Measurements from ENCODE around the gene APOL3.

DNA sequence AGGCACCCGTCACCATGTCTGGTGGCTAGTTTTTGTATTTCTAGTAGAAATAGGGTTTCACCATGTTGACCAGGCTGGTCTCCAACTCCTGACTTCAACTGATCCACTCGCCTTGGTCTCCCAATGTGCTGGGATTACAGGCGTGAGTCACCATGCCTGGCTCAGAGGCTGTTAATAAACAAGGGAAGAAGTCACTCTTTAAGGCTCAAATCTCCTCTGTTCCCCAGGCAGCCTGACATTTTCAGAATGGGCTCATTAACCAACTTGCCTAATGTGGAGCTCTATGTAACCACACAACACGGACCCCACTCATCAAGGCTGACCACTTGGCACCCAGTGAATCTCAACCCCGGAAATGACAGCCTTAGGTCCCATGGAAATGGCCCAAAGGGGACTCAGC lies 24.1 kb downstream of the APOL3 start:
- TF ChIP-seq, protein P1, sequence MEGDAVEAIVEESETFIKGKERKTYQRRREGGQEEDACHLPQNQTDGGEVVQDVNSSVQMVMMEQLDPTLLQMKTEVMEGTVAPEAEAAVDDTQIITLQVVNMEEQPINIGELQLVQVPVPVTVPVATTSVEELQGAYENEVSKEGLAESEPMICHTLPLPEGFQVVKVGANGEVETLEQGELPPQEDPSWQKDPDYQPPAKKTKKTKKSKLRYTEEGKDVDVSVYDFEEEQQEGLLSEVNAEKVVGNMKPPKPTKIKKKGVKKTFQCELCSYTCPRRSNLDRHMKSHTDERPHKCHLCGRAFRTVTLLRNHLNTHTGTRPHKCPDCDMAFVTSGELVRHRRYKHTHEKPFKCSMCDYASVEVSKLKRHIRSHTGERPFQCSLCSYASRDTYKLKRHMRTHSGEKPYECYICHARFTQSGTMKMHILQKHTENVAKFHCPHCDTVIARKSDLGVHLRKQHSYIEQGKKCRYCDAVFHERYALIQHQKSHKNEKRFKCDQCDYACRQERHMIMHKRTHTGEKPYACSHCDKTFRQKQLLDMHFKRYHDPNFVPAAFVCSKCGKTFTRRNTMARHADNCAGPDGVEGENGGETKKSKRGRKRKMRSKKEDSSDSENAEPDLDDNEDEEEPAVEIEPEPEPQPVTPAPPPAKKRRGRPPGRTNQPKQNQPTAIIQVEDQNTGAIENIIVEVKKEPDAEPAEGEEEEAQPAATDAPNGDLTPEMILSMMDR (conservative IDR thresholded peaks at IDR 0.05; ENCODE audit: low read length), result no peak
- no peak for TF ChIP-seq EZH2phosphoT487 (IDR thresholded peaks at IDR 0.05; ENCODE audit: borderline replicate concordance)
